Vagina (tissue), 2 donors: ENCODE results near the gene S100A13. TPM values are rescaled to one million over a fixed set of nuclear protein-coding genes. Genes with fewer than 3 reads are reported as not detected.
A peak's percentile ranks its signal among the peaks of the same experiment; 100 is the strongest.
"Not testable (repeated sequence)": the region's sequence is repeated elsewhere in the genome, so short reads cannot be mapped to it uniquely, and the experiment has no call there.

Experiments used
- DNase-seq, 2 donors: peaks; one replicate each; pipeline ENCODE4 v3.0.0-alpha.2; 2017; ENCODE audit errors: extremely low spot score in 2 of 2
- H3K27ac ChIP-seq: fragments of 200-600 bp; sonication (generic); one replicate; pipeline ENCODE4 v1.5.1; 2019
- H3K27me3 ChIP-seq: fragments of 200-600 bp; sonication (generic); one replicate; pipeline ENCODE4 v1.5.1; 2019
- H3K36me3 ChIP-seq, 2 donors: fragments of 200-600 bp; sonication (generic); one replicate each; pipeline ENCODE4 v1.5.1; 2017 to 2019
- H3K4me1 ChIP-seq: fragments of 200-600 bp; sonication (generic); one replicate; pipeline ENCODE4 v1.5.1; 2019
- H3K4me3 ChIP-seq, 2 donors: fragments of 200-600 bp; sonication (generic); 1 replicate in 1 of 2; 2 replicates in 1 of 2; pipeline ENCODE4 v1.5.1; 2016 to 2019
- H3K9me3 ChIP-seq: fragments of 200-600 bp; sonication (generic); one replicate; pipeline ENCODE4 v1.5.1; 2019
- POLR2A ChIP-seq, 2 donors: fragments of 450-650 bp; IDR thresholded peaks; one replicate each; pipeline ENCODE4 v1.6.1; 2017; ENCODE audit warnings: antibody characterized with exemption in 2 of 2, mild to moderate bottlenecking in 2 of 2, moderate library complexity in 2 of 2
- POLR2AphosphoS5 ChIP-seq, 2 donors: sonication (generic); formaldehyde crosslinking; IDR thresholded peaks; one replicate each; pipeline ENCODE4 v1.9.0; 2017; ENCODE audit warnings: antibody characterized with exemption in 2 of 2, mild to moderate bottlenecking in 2 of 2, low read depth in 1 of 2; ENCODE audit not compliant: insufficient read depth in 1 of 2
- intact Hi-C: fragments of 100-400 bp; cut with DNase I; formaldehyde crosslinking; loops from one replicate; pipeline ENCODE4 v1.15.1; 2023
- total RNA-seq: library from RNA; depleted of rRNA; stranded (reverse); fragments of >200 nt; gene quantifications from one replicate; pipeline ENCODE4 v1.2.3, GENCODE V29; 2016
- TF ChIP-seq, protein P1 (sequence below), 3 experiments: fragments of 450-650 bp in 2 of 3; fragments of 200-600 bp in 1 of 3; sonication (generic) in 1 of 3; IDR thresholded peaks; one replicate each; pipeline ENCODE4 v1.5.1; 2017 to 2019; ENCODE audit warnings: antibody characterized with exemption in 3 of 3, mild to moderate bottlenecking in 2 of 3, moderate library complexity in 2 of 3

Gene S100A13
- total RNA-seq, 1 donor from 2014 or later, result 116 TPM

GRCh38 chr1:153599847-153600246, 27.5 kb downstream of the S100A13 start:
- Histone ChIP-seq H3K27me3 (no peaks in the 10 kb centered on the region), H3K4me3 (no peak overlapping the region), H3K9me3 (no peaks in the 10 kb centered on the region), H3K36me3 (no peaks in the 10 kb centered on the region), H3K4me1 (no peaks in the 10 kb centered on the region), H3K27ac (no peak overlapping the region)
- intact Hi-C loops, result no loop called here
- TF ChIP-seq, protein P1, sequence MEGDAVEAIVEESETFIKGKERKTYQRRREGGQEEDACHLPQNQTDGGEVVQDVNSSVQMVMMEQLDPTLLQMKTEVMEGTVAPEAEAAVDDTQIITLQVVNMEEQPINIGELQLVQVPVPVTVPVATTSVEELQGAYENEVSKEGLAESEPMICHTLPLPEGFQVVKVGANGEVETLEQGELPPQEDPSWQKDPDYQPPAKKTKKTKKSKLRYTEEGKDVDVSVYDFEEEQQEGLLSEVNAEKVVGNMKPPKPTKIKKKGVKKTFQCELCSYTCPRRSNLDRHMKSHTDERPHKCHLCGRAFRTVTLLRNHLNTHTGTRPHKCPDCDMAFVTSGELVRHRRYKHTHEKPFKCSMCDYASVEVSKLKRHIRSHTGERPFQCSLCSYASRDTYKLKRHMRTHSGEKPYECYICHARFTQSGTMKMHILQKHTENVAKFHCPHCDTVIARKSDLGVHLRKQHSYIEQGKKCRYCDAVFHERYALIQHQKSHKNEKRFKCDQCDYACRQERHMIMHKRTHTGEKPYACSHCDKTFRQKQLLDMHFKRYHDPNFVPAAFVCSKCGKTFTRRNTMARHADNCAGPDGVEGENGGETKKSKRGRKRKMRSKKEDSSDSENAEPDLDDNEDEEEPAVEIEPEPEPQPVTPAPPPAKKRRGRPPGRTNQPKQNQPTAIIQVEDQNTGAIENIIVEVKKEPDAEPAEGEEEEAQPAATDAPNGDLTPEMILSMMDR (IDR thresholded peaks at IDR 0.05), result no peak
- no peak for TF ChIP-seq POLR2A (IDR thresholded peaks at IDR 0.05)
- TF ChIP-seq POLR2AphosphoS5 (IDR thresholded peaks at IDR 0.05; ENCODE audit: insufficient read depth in 1 of 2, low read depth in 1 of 2), result no peak
- no peak for DNase-seq

- intact Hi-C loops, result no loop called here
- no peak overlapping the region for H3K27ac ChIP-seq
Measured at GRCh38 chr1:153598309-153599172, 28.8 kb downstream of the S100A13 start.

GRCh38 chr1:153597206-153597605, 30.1 kb downstream of the S100A13 start:
- Histone ChIP-seq H3K4me1 (no peaks in the 10 kb centered on the region), H3K9me3 (no peaks in the 10 kb centered on the region), H3K27ac (no peak overlapping the region), H3K4me3 (no peak overlapping the region), H3K27me3 (no peaks in the 10 kb centered on the region), H3K36me3 (no peaks in the 10 kb centered on the region)
- DNase-seq, result no peak
- intact Hi-C loops, result no loop called here
- no peak for TF ChIP-seq POLR2A (IDR thresholded peaks at IDR 0.05)
- peak in 1 of 2 donors; percentile 8 for TF ChIP-seq POLR2AphosphoS5 (IDR thresholded peaks at IDR 0.05; ENCODE audit: insufficient read depth in 1 of 2, low read depth in 1 of 2)

More at GRCh38 chr1:153598309-153599172, 28.8 kb downstream of the S100A13 start:
- Histone ChIP-seq H3K36me3 (no peaks in the 10 kb centered on the region), H3K4me3 (no peak overlapping the region), H3K9me3 (no peaks in the 10 kb centered on the region), H3K27me3 (no peaks in the 10 kb centered on the region), H3K4me1 (no peaks in the 10 kb centered on the region)
- no peak for DNase-seq
- TF ChIP-seq, protein P1 (IDR thresholded peaks at IDR 0.05), result no peak
- TF ChIP-seq POLR2AphosphoS5 (IDR thresholded peaks at IDR 0.05; ENCODE audit: insufficient read depth in 1 of 2, low read depth in 1 of 2) (no peak), POLR2A (IDR thresholded peaks at IDR 0.05) (no peak)

DNA sequence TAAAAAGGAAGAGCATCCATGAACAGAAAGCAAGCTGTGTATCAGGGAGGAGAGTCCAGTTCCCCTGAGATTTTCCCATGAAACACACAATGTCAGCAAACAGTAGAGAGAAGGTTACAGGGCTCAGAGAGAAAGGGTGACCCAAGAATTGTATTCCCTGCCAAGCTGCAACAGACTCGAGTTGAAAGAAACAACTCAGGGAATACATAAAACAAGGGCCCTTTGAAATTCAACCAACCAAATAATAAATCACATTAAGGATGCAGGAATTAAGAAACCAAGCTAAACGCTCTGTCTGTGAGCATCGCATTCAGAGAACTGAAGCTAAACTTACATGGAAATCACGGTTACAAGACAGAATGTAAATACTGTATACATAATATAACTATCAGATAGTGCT, 34.6 kb downstream of the S100A13 start:
- Histone ChIP-seq H3K36me3 (no peaks in the 10 kb centered on the region), H3K4me3 (no peak overlapping the region), H3K4me1 (no peaks in the 10 kb centered on the region), H3K27me3 (no peaks in the 10 kb centered on the region), H3K9me3 (no peaks in the 10 kb centered on the region), H3K27ac (no peak overlapping the region)
- TF ChIP-seq, protein P1 (IDR thresholded peaks at IDR 0.05), result no peak
- TF ChIP-seq POLR2A (IDR thresholded peaks at IDR 0.05) (no peak), POLR2AphosphoS5 (IDR thresholded peaks at IDR 0.05; ENCODE audit: insufficient read depth in 1 of 2, low read depth in 1 of 2) (no peak)
- intact Hi-C loops, result no loop called here
- DNase-seq, result no peak

GRCh38 chr1:153588482-153588881, 38.8 kb downstream of the S100A13 start:
- Histone ChIP-seq H3K36me3 (no peaks in the 10 kb centered on the region), H3K9me3 (no peaks in the 10 kb centered on the region), H3K27me3 (no peaks in the 10 kb centered on the region), H3K4me3 (no peak overlapping the region), H3K27ac (no peak overlapping the region), H3K4me1 (no peaks in the 10 kb centered on the region)
- DNase-seq, result no peak
- intact Hi-C loops, result no loop called here
- no peak for TF ChIP-seq POLR2A (IDR thresholded peaks at IDR 0.05)
- TF ChIP-seq, protein P1 (IDR thresholded peaks at IDR 0.05), result no peak

- H3K27ac ChIP-seq, DNase-seq, H3K4me1 ChIP-seq, H3K27me3 ChIP-seq, H3K9me3 ChIP-seq, intact Hi-C loops, H3K36me3 ChIP-seq, H3K4me3 ChIP-seq: not testable (repeated sequence)
Measured at GRCh38 chr1:153588033-153588432, 39.3 kb downstream of the S100A13 start.
